Mucosa of rectum (tissue), 2 donors: ENCODE data around the gene SLC9A9.

Experiments
- H3K27ac ChIP-seq, 2 donors: one replicate each; pipeline ENCODE4 v1.7.0; 2013; ENCODE audit warnings: inconsistent platforms in 2 of 2, low read depth in 2 of 2, low read length in 2 of 2
- H3K27me3 ChIP-seq, 2 donors: one replicate each; pipeline ENCODE4 v1.7.0; 2013; ENCODE audit warnings: low read length in 2 of 2; ENCODE audit not compliant: control insufficient read depth in 2 of 2, insufficient read depth in 2 of 2
- H3K36me3 ChIP-seq, 2 donors: one replicate each; pipeline ENCODE4 v1.7.0; 2013; ENCODE audit warnings: low read length in 2 of 2; ENCODE audit not compliant: control insufficient read depth in 2 of 2, insufficient read depth in 2 of 2
- H3K4me1 ChIP-seq, 2 donors: one replicate each; pipeline ENCODE4 v1.7.0; 2013; ENCODE audit warnings: low read length in 2 of 2, mild to moderate bottlenecking in 1 of 2; ENCODE audit not compliant: control insufficient read depth in 2 of 2, insufficient read depth in 2 of 2
- H3K4me3 ChIP-seq, 2 donors: one replicate each; pipeline ENCODE4 v1.7.0; 2013; ENCODE audit warnings: low read length in 2 of 2
- H3K9ac ChIP-seq, 2 donors: one replicate each; pipeline ENCODE4 v1.7.0; 2013; ENCODE audit warnings: low read length in 2 of 2, low read depth in 1 of 2, mild to moderate bottlenecking in 1 of 2
- H3K9me3 ChIP-seq, 2 donors: one replicate each; pipeline ENCODE4 v1.7.0; 2013; ENCODE audit warnings: low read length in 2 of 2; ENCODE audit not compliant: control insufficient read depth in 2 of 2
- donor health status: healthy.
- donor health status: Normal muscosa, but diverticular disease.

The SLC9A9 gene

GRCh38 chr3:143600756-143601718 lies 247.2 kb downstream of the SLC9A9 start:
- H3K4me1 ChIP-seq = peaks cover 0 to 3% of the 10 kb centered on the region in 2 donors
- H3K27me3 ChIP-seq = no peaks in the 10 kb centered on the region
- no peak overlapping the region for H3K27ac ChIP-seq
- no peaks in the 10 kb centered on the region for H3K36me3 ChIP-seq
- no peak overlapping the region for H3K4me3 ChIP-seq
- H3K9ac ChIP-seq = no peak overlapping the region
- H3K9me3 ChIP-seq = no peaks in the 10 kb centered on the region

DNA sequence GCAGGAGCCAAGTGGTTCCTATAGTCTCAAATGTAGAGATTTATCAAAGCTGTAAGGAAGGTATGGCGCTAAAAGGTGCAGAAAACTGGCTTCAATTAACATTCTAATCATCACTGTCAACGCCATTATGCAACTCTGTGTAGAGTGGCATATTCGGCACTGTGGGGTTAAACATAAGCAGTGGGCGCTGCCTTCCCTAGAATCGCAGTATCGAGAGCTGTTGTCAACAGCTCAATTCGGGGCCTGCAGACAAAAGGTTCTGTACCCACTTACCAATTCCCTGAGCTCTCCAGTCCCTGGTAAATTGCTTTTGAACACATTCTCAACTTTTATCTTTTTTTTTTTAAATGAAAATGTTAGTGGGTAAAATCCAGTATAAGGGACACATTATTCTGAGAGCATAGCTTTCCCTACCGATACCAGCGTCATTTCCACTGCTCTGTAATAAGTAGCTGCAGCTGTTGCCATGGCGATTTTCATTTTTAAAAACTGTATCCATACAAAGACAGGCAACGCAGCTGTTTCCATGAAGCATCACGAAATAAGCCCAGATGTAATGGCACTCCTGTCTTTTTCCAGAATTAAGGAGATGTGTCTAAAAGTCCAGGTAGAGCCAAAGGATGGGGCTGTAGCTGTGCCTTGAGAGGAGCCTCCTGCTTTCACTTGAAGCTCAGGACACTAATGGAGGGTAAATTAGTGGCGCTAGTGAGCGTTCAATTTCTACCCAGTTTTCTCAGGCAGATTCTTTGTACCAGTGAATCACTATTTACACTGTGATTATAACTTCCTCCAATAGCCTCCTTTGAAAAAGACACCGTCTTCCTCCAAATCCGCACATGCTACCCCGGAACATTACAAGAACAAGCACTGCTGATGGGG lies 250.3 kb downstream of the SLC9A9 start:
- Histone ChIP-seq H3K9me3 (no peaks in the 10 kb centered on the region), H3K4me1 (peaks cover 3 to 10% of the 10 kb centered on the region in 2 donors), H3K36me3 (no peaks in the 10 kb centered on the region), H3K9ac (no peak overlapping the region), H3K4me3 (no peak overlapping the region), H3K27ac (no peak overlapping the region), H3K27me3 (no peaks in the 10 kb centered on the region)

DNA sequence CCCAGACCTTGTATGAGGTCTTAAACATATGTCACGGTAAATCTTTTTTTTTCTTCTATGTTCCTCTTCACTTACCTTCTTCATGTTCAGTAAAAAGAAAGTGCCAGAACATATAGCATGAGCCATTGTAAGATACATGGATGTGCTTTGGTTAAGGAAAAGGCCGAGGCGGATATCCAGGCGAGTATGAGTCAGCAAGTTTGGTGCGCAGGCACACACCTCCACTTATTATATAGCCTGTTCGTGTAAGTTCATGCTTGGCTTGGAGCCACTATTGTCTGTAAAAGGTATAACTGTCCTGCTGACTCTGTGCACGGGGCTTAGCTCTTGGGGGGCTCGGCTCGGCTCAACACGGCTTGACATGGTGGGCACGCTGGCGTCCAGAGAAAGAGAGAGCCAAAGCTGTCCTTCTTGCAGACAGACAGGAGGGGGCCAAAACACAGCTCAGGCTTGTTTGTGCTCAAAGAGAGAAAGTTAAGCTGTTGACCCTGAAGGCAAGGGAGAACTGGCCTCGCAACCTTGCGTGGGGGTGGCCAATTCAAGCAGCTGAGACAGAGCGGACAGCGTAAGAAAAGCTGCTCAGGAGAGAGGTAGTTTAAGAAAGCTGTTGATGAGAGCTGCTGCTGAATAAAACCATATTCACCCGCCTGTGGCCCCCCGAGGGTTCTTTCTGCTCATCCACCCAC lies 251.2 kb downstream of the SLC9A9 start:
- H3K4me3 ChIP-seq = no peak overlapping the region
- no peaks in the 10 kb centered on the region for H3K9me3 ChIP-seq
- no peak overlapping the region for H3K9ac ChIP-seq
- no peak overlapping the region for H3K27ac ChIP-seq
- H3K36me3 ChIP-seq = no peaks in the 10 kb centered on the region
- H3K4me1 ChIP-seq = peaks cover 3 to 10% of the 10 kb centered on the region in 2 donors
- no peaks in the 10 kb centered on the region for H3K27me3 ChIP-seq

GRCh38 chr3:143595456-143596077 lies 252.7 kb downstream of the SLC9A9 start:
- H3K36me3 ChIP-seq = no peaks in the 10 kb centered on the region
- H3K9ac ChIP-seq = no peak overlapping the region
- peaks cover 3 to 10% of the 10 kb centered on the region in 2 donors for H3K4me1 ChIP-seq
- H3K4me3 ChIP-seq = no peak overlapping the region
- H3K27ac ChIP-seq = no peak overlapping the region
- H3K9me3 ChIP-seq = no peaks in the 10 kb centered on the region
- no peaks in the 10 kb centered on the region for H3K27me3 ChIP-seq

DNA sequence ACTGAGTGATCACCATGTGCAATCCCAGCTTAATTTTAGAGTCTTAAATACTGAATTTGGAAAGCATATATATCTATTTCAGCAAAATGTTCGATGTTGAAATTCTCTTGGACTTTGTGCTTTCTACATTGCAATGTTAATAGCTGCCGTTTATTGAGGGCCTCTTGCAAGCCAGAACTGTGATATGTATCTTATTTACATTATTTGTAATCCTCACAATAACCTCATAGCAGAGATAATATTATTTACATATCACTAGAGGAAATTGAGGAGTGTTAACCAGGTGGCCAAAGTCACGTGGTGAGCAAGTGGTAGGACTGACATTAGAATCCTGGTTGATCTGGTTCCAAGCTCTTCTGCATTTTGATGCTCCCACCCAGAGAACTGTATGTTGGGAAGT lies 254.1 kb downstream of the SLC9A9 start:
- Histone ChIP-seq H3K9ac (no peak overlapping the region), H3K27me3 (no peaks in the 10 kb centered on the region), H3K9me3 (no peaks in the 10 kb centered on the region), H3K27ac (no peak overlapping the region), H3K36me3 (no peaks in the 10 kb centered on the region), H3K4me3 (no peak overlapping the region), H3K4me1 (peaks cover 3 to 10% of the 10 kb centered on the region in 2 donors)

GRCh38 chr3:143590660-143591059 lies 257.6 kb downstream of the SLC9A9 start:
- no peak overlapping the region for H3K27ac ChIP-seq

DNA sequence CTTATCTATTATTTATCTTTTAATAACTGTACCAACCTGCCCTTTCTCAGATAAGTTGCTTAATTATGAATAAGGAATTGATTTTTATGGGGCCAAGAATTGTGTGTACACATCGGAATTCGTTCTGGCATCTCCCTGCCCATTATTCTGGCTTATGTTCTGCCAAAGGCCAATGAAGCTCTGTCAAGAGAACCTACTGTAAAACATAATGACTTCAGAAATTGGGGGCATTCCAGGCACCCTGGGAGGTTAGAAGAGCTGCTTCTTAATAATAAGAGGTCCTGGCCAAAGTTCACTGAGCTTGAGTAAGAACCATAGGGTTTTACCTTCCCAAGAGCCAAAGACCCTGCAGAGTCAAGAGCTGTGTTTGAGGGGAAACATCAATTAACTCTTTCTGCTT lies 261.7 kb downstream of the SLC9A9 start:
- H3K4me1 ChIP-seq = peaks cover 3 to 4% of the 10 kb centered on the region in 2 donors
- no peaks in the 10 kb centered on the region for H3K36me3 ChIP-seq
- no peaks in the 10 kb centered on the region for H3K9me3 ChIP-seq
- H3K4me3 ChIP-seq = no peak overlapping the region
- no peak overlapping the region for H3K9ac ChIP-seq
- no peaks in the 10 kb centered on the region for H3K27me3 ChIP-seq
- peak overlapping the region in 1 of 2 donors; percentile 1 for H3K27ac ChIP-seq

More at GRCh38 chr3:143590660-143591059, 257.6 kb downstream of the SLC9A9 start:
- Histone ChIP-seq H3K9me3 (no peaks in the 10 kb centered on the region), H3K36me3 (no peaks in the 10 kb centered on the region), H3K4me1 (peaks cover 3 to 14% of the 10 kb centered on the region in 2 donors), H3K9ac (no peak overlapping the region), H3K27me3 (no peaks in the 10 kb centered on the region), H3K4me3 (no peak overlapping the region)

- H3K27ac ChIP-seq = peak overlapping the region in 1 of 2 donors; percentile 41
- no peaks in the 10 kb centered on the region for H3K36me3 ChIP-seq
- no peak overlapping the region for H3K9ac ChIP-seq
- no peaks in the 10 kb centered on the region for H3K27me3 ChIP-seq
- no peak overlapping the region for H3K4me3 ChIP-seq
- H3K9me3 ChIP-seq = no peaks in the 10 kb centered on the region
- peaks cover 3 to 4% of the 10 kb centered on the region in 2 donors for H3K4me1 ChIP-seq
Observed at GRCh38 chr3:143585720-143586456, 262.4 kb downstream of the SLC9A9 start.

DNA sequence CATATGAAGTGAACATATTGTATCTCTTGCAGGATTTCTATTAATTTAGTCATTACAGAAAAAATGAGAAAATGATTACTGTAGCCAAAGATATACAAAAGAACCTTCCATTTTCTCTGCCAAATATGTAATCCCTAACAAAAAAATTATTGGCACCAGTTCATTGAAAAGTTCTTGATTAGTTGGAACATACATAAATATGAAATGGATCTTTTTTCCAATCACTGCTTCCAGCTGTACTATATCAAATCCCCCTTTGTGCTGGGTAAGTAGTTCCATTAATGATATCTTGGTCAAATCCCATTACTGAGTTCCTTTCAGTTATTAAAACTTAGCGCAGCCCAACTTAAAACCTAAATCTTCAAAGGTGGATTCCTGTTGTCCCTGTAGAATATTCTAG lies 263.8 kb downstream of the SLC9A9 start:
- Histone ChIP-seq H3K27me3 (no peaks in the 10 kb centered on the region), H3K4me1 (peaks cover 3 to 4% of the 10 kb centered on the region in 2 donors), H3K27ac (no peak overlapping the region), H3K4me3 (no peak overlapping the region), H3K36me3 (no peaks in the 10 kb centered on the region), H3K9ac (no peak overlapping the region), H3K9me3 (no peaks in the 10 kb centered on the region)
